Measurements from ENCODE around the gene MAN1A2. TPM values are rescaled to one million over a fixed set of nuclear protein-coding genes. Genes with fewer than 3 reads are reported as not detected.

Gene MAN1A2
- polyA plus RNA-seq, 1 experiment = 11.9 TPM

DNA sequence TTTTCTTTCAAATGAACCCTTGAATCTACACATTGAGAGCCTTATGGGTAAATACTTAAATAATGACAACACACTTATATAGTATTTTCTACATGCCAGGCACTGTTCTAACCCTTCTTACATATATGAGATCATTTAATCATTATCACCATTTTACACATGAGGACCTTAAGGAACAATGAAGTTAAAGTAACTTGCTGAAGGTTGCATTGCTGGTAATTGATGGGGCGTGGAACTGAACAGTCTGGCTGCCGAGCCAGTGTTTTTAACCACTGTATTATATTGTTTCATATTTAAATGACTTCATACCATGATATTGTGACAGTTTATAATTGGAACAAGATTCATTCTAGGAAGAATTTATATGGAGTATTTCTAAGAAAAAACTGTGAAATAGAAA, 126.7 kb downstream of the MAN1A2 start:
- H3K4me3 ChIP-seq (ENCODE audit: low read depth, low read length) = no peak overlapping the region
- TF ChIP-seq, protein P1, sequence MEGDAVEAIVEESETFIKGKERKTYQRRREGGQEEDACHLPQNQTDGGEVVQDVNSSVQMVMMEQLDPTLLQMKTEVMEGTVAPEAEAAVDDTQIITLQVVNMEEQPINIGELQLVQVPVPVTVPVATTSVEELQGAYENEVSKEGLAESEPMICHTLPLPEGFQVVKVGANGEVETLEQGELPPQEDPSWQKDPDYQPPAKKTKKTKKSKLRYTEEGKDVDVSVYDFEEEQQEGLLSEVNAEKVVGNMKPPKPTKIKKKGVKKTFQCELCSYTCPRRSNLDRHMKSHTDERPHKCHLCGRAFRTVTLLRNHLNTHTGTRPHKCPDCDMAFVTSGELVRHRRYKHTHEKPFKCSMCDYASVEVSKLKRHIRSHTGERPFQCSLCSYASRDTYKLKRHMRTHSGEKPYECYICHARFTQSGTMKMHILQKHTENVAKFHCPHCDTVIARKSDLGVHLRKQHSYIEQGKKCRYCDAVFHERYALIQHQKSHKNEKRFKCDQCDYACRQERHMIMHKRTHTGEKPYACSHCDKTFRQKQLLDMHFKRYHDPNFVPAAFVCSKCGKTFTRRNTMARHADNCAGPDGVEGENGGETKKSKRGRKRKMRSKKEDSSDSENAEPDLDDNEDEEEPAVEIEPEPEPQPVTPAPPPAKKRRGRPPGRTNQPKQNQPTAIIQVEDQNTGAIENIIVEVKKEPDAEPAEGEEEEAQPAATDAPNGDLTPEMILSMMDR (IDR thresholded peaks at IDR 0.05; ENCODE audit: insufficient read depth, low read depth, low read length) = no peak
- no peaks in the 10 kb centered on the region for H3K36me3 ChIP-seq (ENCODE audit: control insufficient read depth, insufficient read depth, low read length)
- no peaks in the 10 kb centered on the region for H3K27me3 ChIP-seq (ENCODE audit: control insufficient read depth, insufficient read depth, low read length)
- POLR2A ChIA-PET = no interaction called here
- CTCF ChIA-PET = no interaction called here
- no peak for DNase-seq (ENCODE audit: low read depth)

- ChIA-PET POLR2A (no interaction called here), CTCF (no interaction called here)
- no peak overlapping the region for H3K4me3 ChIP-seq (ENCODE audit: low read depth, low read length)
- H3K36me3 ChIP-seq (ENCODE audit: control insufficient read depth, insufficient read depth, low read length) = no peaks in the 10 kb centered on the region
- no peak for DNase-seq (ENCODE audit: low read depth)
- TF ChIP-seq, protein P1 (IDR thresholded peaks at IDR 0.05; ENCODE audit: insufficient read depth, low read depth, low read length) = no peak
- no peaks in the 10 kb centered on the region for H3K27me3 ChIP-seq (ENCODE audit: control insufficient read depth, insufficient read depth, low read length)
Measured at GRCh38 chr1:117495068-117495467, 127.8 kb downstream of the MAN1A2 start.

GRCh38 chr1:117499071-117499470, 131.8 kb downstream of the MAN1A2 start:
- CTCF ChIA-PET = no interaction called here
- DNase-seq (ENCODE audit: low read depth) = no peak
- no peaks in the 10 kb centered on the region for H3K27me3 ChIP-seq (ENCODE audit: control insufficient read depth, insufficient read depth, low read length)

DNA sequence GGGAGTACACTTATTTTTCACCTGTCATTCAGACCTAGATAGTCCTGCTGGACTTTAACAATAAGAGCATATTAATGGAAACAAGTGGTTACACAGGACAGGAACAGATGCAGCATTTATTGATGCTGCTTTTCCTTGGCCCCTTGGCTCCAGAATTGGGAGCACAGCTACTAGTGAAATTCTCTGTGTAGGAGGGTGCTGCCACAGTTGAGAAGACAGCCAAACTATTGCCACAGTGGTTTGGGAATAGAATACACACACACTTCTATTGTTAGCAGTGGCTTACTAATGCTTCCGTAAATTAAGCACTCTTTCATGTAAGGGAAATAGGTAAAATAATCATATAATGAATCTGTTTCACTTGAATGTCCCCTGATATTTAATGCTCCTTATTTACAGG, 133.3 kb downstream of the MAN1A2 start:
- DNase-seq (ENCODE audit: low read depth) = no peak
- Histone ChIP-seq H3K36me3 (ENCODE audit: control insufficient read depth, insufficient read depth, low read length) (no peaks in the 10 kb centered on the region), H3K27me3 (ENCODE audit: control insufficient read depth, insufficient read depth, low read length) (no peaks in the 10 kb centered on the region), H3K4me3 (ENCODE audit: low read depth, low read length) (no peak overlapping the region)
- ChIA-PET CTCF (interaction anchor here (1.2 kb wide), 1 partner anchor 12 kb away, joined by 3 read pairs; no protein-coding TSS in a partner anchor), POLR2A (no interaction called here)
- TF ChIP-seq, protein P1 (IDR thresholded peaks at IDR 0.05; ENCODE audit: insufficient read depth, low read depth, low read length) = no peak

More at GRCh38 chr1:117499071-117499470, 131.8 kb downstream of the MAN1A2 start:
- no peak overlapping the region for H3K4me3 ChIP-seq (ENCODE audit: low read depth, low read length)
- POLR2A ChIA-PET = no interaction called here
- TF ChIP-seq, protein P1 (IDR thresholded peaks at IDR 0.05; ENCODE audit: insufficient read depth, low read depth, low read length) = no peak
- H3K36me3 ChIP-seq (ENCODE audit: control insufficient read depth, insufficient read depth, low read length) = no peaks in the 10 kb centered on the region

GRCh38 chr1:117501281-117501680, 134.0 kb downstream of the MAN1A2 start:
- H3K4me3 ChIP-seq (ENCODE audit: low read depth, low read length) = no peak overlapping the region
- POLR2A ChIA-PET = no interaction called here
- TF ChIP-seq, protein P1 (IDR thresholded peaks at IDR 0.05; ENCODE audit: insufficient read depth, low read depth, low read length) = no peak
- H3K27me3 ChIP-seq (ENCODE audit: control insufficient read depth, insufficient read depth, low read length) = no peaks in the 10 kb centered on the region
- CTCF ChIA-PET = no interaction called here
- DNase-seq (ENCODE audit: low read depth) = no peak
- H3K36me3 ChIP-seq (ENCODE audit: control insufficient read depth, insufficient read depth, low read length) = no peaks in the 10 kb centered on the region

Data from BJ (cell line).